Sigmoid colon (tissue), 4 donors: ENCODE data around the gene GNRH2.

Experiments used
- EP300 ChIP-seq, 4 donors: sonication (generic); formaldehyde crosslinking; IDR thresholded peaks; one replicate each; pipeline ENCODE4 v1.6.1; 2017; ENCODE audit warnings: antibody characterized with exemption in 4 of 4
- POLR2A ChIP-seq, 2 donors: fragments of 450-650 bp; IDR thresholded peaks; one replicate each; pipeline ENCODE4 v1.6.1; 2016; ENCODE audit warnings: antibody characterized with exemption in 2 of 2, mild to moderate bottlenecking in 2 of 2, moderate library complexity in 2 of 2
- POLR2AphosphoS5 ChIP-seq, 4 donors: sonication (generic); formaldehyde crosslinking; IDR thresholded peaks; one replicate each; pipeline ENCODE4 v1.6.1; 2017; ENCODE audit warnings: antibody characterized with exemption in 4 of 4
- TF ChIP-seq, protein P1 (sequence below), 4 experiments: fragments of 450-650 bp in 3 of 4; fragments of 200-600 bp in 1 of 4; IDR thresholded peaks; one replicate each; pipeline ENCODE4 v1.5.1; 2016 to 2019; ENCODE audit warnings: antibody characterized with exemption in 4 of 4, mild to moderate bottlenecking in 3 of 4, moderate library complexity in 2 of 4

DNA sequence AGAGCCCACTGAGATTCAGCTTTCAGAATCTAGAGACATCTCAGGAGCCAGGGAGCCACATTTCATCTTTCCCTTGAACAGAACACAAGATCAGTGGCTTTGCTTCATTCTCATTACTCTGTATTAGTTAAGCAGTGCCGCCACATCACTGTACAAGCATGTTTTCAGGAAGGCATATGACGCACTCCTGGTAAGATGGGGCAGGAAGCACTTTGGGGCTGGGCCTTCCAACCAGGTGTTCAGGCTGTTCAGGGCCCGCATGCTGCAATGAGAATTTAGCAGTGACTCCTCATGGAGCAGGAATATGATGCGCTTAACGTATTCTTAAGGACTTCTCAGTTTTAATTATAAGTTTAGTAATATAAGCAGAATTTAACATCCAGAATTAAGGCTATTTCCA, 29.7 kb upstream of the GNRH2 start:
- TF ChIP-seq POLR2A (IDR thresholded peaks at IDR 0.05): no peak
- TF ChIP-seq POLR2AphosphoS5 (IDR thresholded peaks at IDR 0.05): no peak
- TF ChIP-seq, protein P1, sequence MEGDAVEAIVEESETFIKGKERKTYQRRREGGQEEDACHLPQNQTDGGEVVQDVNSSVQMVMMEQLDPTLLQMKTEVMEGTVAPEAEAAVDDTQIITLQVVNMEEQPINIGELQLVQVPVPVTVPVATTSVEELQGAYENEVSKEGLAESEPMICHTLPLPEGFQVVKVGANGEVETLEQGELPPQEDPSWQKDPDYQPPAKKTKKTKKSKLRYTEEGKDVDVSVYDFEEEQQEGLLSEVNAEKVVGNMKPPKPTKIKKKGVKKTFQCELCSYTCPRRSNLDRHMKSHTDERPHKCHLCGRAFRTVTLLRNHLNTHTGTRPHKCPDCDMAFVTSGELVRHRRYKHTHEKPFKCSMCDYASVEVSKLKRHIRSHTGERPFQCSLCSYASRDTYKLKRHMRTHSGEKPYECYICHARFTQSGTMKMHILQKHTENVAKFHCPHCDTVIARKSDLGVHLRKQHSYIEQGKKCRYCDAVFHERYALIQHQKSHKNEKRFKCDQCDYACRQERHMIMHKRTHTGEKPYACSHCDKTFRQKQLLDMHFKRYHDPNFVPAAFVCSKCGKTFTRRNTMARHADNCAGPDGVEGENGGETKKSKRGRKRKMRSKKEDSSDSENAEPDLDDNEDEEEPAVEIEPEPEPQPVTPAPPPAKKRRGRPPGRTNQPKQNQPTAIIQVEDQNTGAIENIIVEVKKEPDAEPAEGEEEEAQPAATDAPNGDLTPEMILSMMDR (IDR thresholded peaks at IDR 0.05): no peak
- TF ChIP-seq EP300 (IDR thresholded peaks at IDR 0.05): no peak
